ENCODE data around the gene SHROOM3.

DNA sequence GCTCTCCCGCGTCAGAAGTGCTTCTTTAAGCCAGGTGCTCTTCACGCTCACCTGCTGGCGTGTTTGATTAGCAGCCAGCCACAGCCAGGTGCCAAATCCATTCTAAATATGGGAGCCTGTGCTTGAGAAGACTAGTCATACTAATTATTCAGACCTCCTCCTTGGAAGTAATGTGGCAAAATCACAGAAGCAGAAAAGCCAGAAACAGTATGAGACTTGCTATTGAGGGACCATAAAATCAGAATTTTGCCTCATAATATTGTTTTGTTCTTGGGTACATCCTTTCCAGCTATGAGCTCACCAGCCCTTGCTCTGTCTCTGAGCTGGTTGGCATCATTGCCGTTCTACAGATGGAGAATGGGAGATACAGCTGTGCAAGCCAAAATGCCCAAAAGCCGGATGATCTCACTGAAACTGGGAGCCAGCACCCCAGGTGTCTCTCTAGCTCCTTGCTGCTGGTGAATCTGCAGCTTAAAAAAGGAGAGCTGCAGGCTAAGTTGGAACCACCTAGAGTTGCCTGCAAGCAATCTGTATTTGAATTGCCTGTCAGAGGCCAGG is 205.4 kb downstream of the SHROOM3 start:
- TF ChIP-seq POLR2A (IDR thresholded peaks at IDR 0.05), result no peak
- TF ChIP-seq, protein P1, sequence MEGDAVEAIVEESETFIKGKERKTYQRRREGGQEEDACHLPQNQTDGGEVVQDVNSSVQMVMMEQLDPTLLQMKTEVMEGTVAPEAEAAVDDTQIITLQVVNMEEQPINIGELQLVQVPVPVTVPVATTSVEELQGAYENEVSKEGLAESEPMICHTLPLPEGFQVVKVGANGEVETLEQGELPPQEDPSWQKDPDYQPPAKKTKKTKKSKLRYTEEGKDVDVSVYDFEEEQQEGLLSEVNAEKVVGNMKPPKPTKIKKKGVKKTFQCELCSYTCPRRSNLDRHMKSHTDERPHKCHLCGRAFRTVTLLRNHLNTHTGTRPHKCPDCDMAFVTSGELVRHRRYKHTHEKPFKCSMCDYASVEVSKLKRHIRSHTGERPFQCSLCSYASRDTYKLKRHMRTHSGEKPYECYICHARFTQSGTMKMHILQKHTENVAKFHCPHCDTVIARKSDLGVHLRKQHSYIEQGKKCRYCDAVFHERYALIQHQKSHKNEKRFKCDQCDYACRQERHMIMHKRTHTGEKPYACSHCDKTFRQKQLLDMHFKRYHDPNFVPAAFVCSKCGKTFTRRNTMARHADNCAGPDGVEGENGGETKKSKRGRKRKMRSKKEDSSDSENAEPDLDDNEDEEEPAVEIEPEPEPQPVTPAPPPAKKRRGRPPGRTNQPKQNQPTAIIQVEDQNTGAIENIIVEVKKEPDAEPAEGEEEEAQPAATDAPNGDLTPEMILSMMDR (IDR thresholded peaks at IDR 0.05), result no peak

Data from Peyer's patch (tissue), 4 donors.